AG10803 (cell line): ENCODE results near the gene TNFSF4.
"Not testable (repeated sequence)": the region's sequence is repeated elsewhere in the genome, so short reads cannot be mapped to it uniquely, and the experiment has no call there.

Experiments
- DNase-seq: peaks from one replicate; pipeline ENCODE4 v3.0.0; 2010; ENCODE audit warnings: low read depth
- H3K4me3 ChIP-seq: 2 replicates; pipeline ENCODE4 v1.5.1; 2011; ENCODE audit warnings: mild to moderate bottlenecking, low read length, control low read depth
- CTCF ChIP-seq: conservative IDR thresholded peaks from 2 replicates; pipeline ENCODE4 v1.5.1; 2011; ENCODE audit warnings: mild to moderate bottlenecking, low read length, control low read depth, inconsistent platforms

The TNFSF4 gene

GRCh38 chr1:173243300-173243699, 36.2 kb upstream of the TNFSF4 start:
- H3K4me3 ChIP-seq: no peak overlapping the region
- TF ChIP-seq CTCF: no peak

GRCh38 chr1:173241528-173242347, 34.6 kb upstream of the TNFSF4 start:
- no peak overlapping the region for H3K4me3 ChIP-seq
- DNase-seq: no peak
- no peak for TF ChIP-seq CTCF

More at GRCh38 chr1:173243300-173243699, 36.2 kb upstream of the TNFSF4 start:
- no peak for DNase-seq

GRCh38 chr1:173240609-173241008, 33.5 kb upstream of the TNFSF4 start:
- TF ChIP-seq CTCF: no peak
- no peak overlapping the region for H3K4me3 ChIP-seq
- DNase-seq: no peak

GRCh38 chr1:173239058-173239457, 31.9 kb upstream of the TNFSF4 start:
- no peak for TF ChIP-seq CTCF
- DNase-seq: no peak
- no peak overlapping the region for H3K4me3 ChIP-seq

GRCh38 chr1:173234899-173235298, 27.8 kb upstream of the TNFSF4 start:
- DNase-seq: no peak
- TF ChIP-seq CTCF: no peak
- no peak overlapping the region for H3K4me3 ChIP-seq

- H3K4me3 ChIP-seq: not testable (repeated sequence)
Measured at GRCh38 chr1:173234434-173234833, 27.3 kb upstream of the TNFSF4 start.

GRCh38 chr1:173229031-173229430, 21.9 kb upstream of the TNFSF4 start:
- DNase-seq, H3K4me3 ChIP-seq: not testable (repeated sequence)

More at GRCh38 chr1:173234434-173234833, 27.3 kb upstream of the TNFSF4 start:
- DNase-seq: not testable (repeated sequence)

GRCh38 chr1:173224949-173225348, 17.8 kb upstream of the TNFSF4 start:
- H3K4me3 ChIP-seq: no peak overlapping the region
- DNase-seq: no peak
- no peak for TF ChIP-seq CTCF
